B cell (primary cell): Measurements from ENCODE around the gene SDK1. TPM values are rescaled to one million over a fixed set of nuclear protein-coding genes. Genes with fewer than 3 reads are reported as not detected.

ENCODE experiments used
- ATAC-seq: fragments of 200-7000 bp; cut with Tn5 transposase; one replicate; pipeline ENCODE4 v1.10.0; 2021; ENCODE audit warnings: low read depth, mild to moderate bottlenecking, moderate number of reproducible peaks, moderate library complexity
- CTCF ChIA-PET: fragments of 350-600 bp; sonication (Branson Sonifier 250); formaldehyde crosslinking; loops from one replicate; lab custom pipeline; 2021; ENCODE audit warnings: antibody characterized with exemption, inconsistent platforms; lab: Charles Lee
- POLR2A ChIA-PET: fragments of 350-600 bp; sonication (Branson Sonifier 250); formaldehyde crosslinking; loops from one replicate; lab custom pipeline; 2021; ENCODE audit warnings: antibody characterized with exemption; lab: Charles Lee
- DNase-seq: peaks from one replicate; pipeline ENCODE4 v3.0.0; 2013
- H2AFZ ChIP-seq: 2 replicates; pipeline ENCODE4 v1.6.1; 2012; ENCODE audit warnings: mild to moderate bottlenecking, low read depth, low read length; ENCODE audit not compliant: insufficient read depth, poor library complexity, severe bottlenecking
- H3K27ac ChIP-seq, 2 donors: 1 replicate in 1 of 2; 2 replicates in 1 of 2; pipeline ENCODE4 v1.5.1; 2012 to 2013; ENCODE audit warnings: low read length in 2 of 2, mild to moderate bottlenecking in 2 of 2, moderate library complexity in 1 of 2
- H3K27me3 ChIP-seq, 4 experiments: fragments of 200-600 bp in 1 of 4; sonication (generic) in 1 of 4; replicated peaks in 1 of 4; 1 replicate in 2 of 4; 2 replicates in 2 of 4; pipeline versions ENCODE4 v1.6.1 to v1.7.0; 2013 to 2016; ENCODE audit warnings: low read length in 3 of 4, mild to moderate bottlenecking in 2 of 4, mixed read lengths in 1 of 4, moderate library complexity in 1 of 4; ENCODE audit not compliant: insufficient read depth in 4 of 4, control insufficient read depth in 3 of 4; ENCODE audit errors: control extremely low read depth in 1 of 4
- H3K36me3 ChIP-seq, 2 experiments: replicated peaks in 1 of 2; 1 replicate in 1 of 2; 2 replicates in 1 of 2; pipeline versions ENCODE4 v1.6.1 to v1.7.1; 2013; ENCODE audit warnings: low read length in 1 of 2; ENCODE audit not compliant: insufficient read depth in 2 of 2, control insufficient read depth in 1 of 2; ENCODE audit errors: control extremely low read depth in 1 of 2, extremely low read depth in 1 of 2
- H3K4me1 ChIP-seq, 2 donors: fragments of 200-600 bp in 1 of 2; sonication (generic) in 1 of 2; 1 replicate in 1 of 2; 2 replicates in 1 of 2; pipeline versions ENCODE4 v1.5.1 to v1.6.1; 2013 to 2017; ENCODE audit warnings: low read length in 2 of 2; ENCODE audit not compliant: control insufficient read depth in 2 of 2, insufficient read depth in 2 of 2
- H3K4me2 ChIP-seq: replicated peaks from 2 replicates; pipeline ENCODE3; 2012; ENCODE audit warnings: mild to moderate bottlenecking, low read depth, low read length; ENCODE audit not compliant: poor library complexity, severe bottlenecking
- H3K4me3 ChIP-seq, 5 experiments: fragments of 200-600 bp in 1 of 5; sonication (generic) in 1 of 5; 1 replicate in 3 of 5; 2 replicates in 2 of 5; pipeline versions ENCODE4 v1.5.1 to v1.7.0; 2011 to 2016; ENCODE audit warnings: low read length in 4 of 5, mild to moderate bottlenecking in 4 of 5, low read depth in 2 of 5, control low read depth in 1 of 5, moderate library complexity in 1 of 5; ENCODE audit not compliant: insufficient read depth in 1 of 5; ENCODE audit errors: control extremely low read depth in 1 of 5, extremely low read depth in 1 of 5
- H3K79me2 ChIP-seq: fragments of 200-600 bp; sonication (generic); one replicate; pipeline ENCODE4 v1.6.0; 2016; ENCODE audit warnings: low read length; ENCODE audit not compliant: control insufficient read depth, insufficient read depth
- H3K9ac ChIP-seq: fragments of 200-600 bp; sonication (generic); 2 replicates; pipeline ENCODE4 v1.6.1; 2017; ENCODE audit warnings: mild to moderate bottlenecking, low read length, moderate library complexity
- H3K9me3 ChIP-seq, 3 donors: one replicate each; pipeline versions ENCODE4 v1.6.1 to v1.7.1; 2013; ENCODE audit warnings: low read length in 2 of 3; ENCODE audit not compliant: control insufficient read depth in 2 of 3, insufficient read depth in 1 of 3; ENCODE audit errors: control extremely low read depth in 1 of 3
- H4K20me1 ChIP-seq: 2 replicates; pipeline ENCODE4 v1.6.0; 2012; ENCODE audit warnings: mild to moderate bottlenecking, low read length; ENCODE audit not compliant: insufficient read depth, control insufficient read depth, poor library complexity, severe bottlenecking
- H3K27ac Mint-ChIP-seq: one replicate; pipeline ENCODE4 v1.8.0; 2021; ENCODE audit warnings: mixed read lengths
- H3K27me3 Mint-ChIP-seq: one replicate; pipeline ENCODE4 v1.8.0; 2021; ENCODE audit warnings: mixed read lengths
- H3K4me1 Mint-ChIP-seq: one replicate; pipeline ENCODE4 v1.8.0; 2021; ENCODE audit warnings: mixed read lengths
- H3K4me3 Mint-ChIP-seq: one replicate; pipeline ENCODE4 v1.8.0; 2021; ENCODE audit warnings: mixed read lengths
- H3K9me3 Mint-ChIP-seq: one replicate; pipeline ENCODE4 v1.8.0; 2022; ENCODE audit warnings: mixed read lengths; ENCODE audit not compliant: insufficient read depth
- EZH2 ChIP-seq: IDR thresholded peaks from 2 replicates; pipeline ENCODE4 v1.6.1; 2012; ENCODE audit warnings: borderline replicate concordance, low read depth, mild to moderate bottlenecking, moderate library complexity, low read length; ENCODE audit not compliant: insufficient read depth, poor library complexity, severe bottlenecking
- WGBS: methylation state at CpG from one replicate; pipeline ENCODE4 v1.1.5; 2013; ENCODE audit warnings: missing lambda C conversion rate; ENCODE audit not compliant: insufficient coverage; 5-methylcytosine and 5-hydroxymethylcytosine counted together
- intact Hi-C: fragments of 100-400 bp; cut with micrococcal nuclease; formaldehyde crosslinking; loops from one replicate; pipeline ENCODE4 v1.10.0; 2022
- polyA plus RNA-seq: library from polyadenylated mRNA; depleted of rRNA; stranded (reverse); fragments of >200 nt; gene quantifications from 2 replicates; pipeline ENCODE4 v1.2.3, GENCODE V29; 2012
- total RNA-seq, 2 donors: library from RNA; stranded (reverse); fragments of 120-200 nt in 1 of 2; gene quantifications; 1 replicate in 1 of 2; 2 replicates in 1 of 2; pipeline versions ENCODE4 v1.2.3 to v1.2.4, GENCODE V29; 2013 to 2022
- TF ChIP-seq, protein P1 (sequence below): fragments of 200-600 bp; IDR thresholded peaks from one replicate; pipeline ENCODE4 v1.8.0; 2022; ENCODE audit warnings: antibody characterized with exemption, mild to moderate bottlenecking

SDK1 gene
- total and polyA plus RNA-seq, 2 donors (not counting 1 experiment from before 2014, with no cell fraction given), result 0.73 to 2.0 TPM

- Mint-ChIP-seq H3K27me3 (peaks cover 4% of the 10 kb centered on the region), H3K9me3 (no peaks in the 10 kb centered on the region), H3K27ac (no peak overlapping the region), H3K4me1 (no peaks in the 10 kb centered on the region), H3K4me3 (no peak overlapping the region)
- no CpG with 5 or more reads among the region's 3 CpGs for WGBS
- CTCF ChIA-PET, result no interaction called here
- Histone ChIP-seq H3K4me3 (no peak overlapping the region), H3K27ac (no peak overlapping the region), H3K27me3 (no peaks in the 10 kb centered on the region), H3K36me3 (no peaks in the 10 kb centered on the region), H4K20me1 (no peaks in the 10 kb centered on the region), H3K9me3 (no peaks in the 10 kb centered on the region), H3K4me2 (no peak overlapping the region), H2AFZ (no peak overlapping the region), H3K9ac (no peak overlapping the region), H3K4me1 (no peaks in the 10 kb centered on the region), H3K79me2 (no peaks in the 10 kb centered on the region)
- TF ChIP-seq, protein P1, sequence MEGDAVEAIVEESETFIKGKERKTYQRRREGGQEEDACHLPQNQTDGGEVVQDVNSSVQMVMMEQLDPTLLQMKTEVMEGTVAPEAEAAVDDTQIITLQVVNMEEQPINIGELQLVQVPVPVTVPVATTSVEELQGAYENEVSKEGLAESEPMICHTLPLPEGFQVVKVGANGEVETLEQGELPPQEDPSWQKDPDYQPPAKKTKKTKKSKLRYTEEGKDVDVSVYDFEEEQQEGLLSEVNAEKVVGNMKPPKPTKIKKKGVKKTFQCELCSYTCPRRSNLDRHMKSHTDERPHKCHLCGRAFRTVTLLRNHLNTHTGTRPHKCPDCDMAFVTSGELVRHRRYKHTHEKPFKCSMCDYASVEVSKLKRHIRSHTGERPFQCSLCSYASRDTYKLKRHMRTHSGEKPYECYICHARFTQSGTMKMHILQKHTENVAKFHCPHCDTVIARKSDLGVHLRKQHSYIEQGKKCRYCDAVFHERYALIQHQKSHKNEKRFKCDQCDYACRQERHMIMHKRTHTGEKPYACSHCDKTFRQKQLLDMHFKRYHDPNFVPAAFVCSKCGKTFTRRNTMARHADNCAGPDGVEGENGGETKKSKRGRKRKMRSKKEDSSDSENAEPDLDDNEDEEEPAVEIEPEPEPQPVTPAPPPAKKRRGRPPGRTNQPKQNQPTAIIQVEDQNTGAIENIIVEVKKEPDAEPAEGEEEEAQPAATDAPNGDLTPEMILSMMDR, result no peak
- no peak for TF ChIP-seq EZH2
- intact Hi-C loops, result no loop called here
- POLR2A ChIA-PET, result no interaction called here
- DNase-seq (no peak), ATAC-seq (no peak)
These were observed 237.0 kb downstream of the SDK1 start for GRCh38 chr7:3538041-3538440.

DNA sequence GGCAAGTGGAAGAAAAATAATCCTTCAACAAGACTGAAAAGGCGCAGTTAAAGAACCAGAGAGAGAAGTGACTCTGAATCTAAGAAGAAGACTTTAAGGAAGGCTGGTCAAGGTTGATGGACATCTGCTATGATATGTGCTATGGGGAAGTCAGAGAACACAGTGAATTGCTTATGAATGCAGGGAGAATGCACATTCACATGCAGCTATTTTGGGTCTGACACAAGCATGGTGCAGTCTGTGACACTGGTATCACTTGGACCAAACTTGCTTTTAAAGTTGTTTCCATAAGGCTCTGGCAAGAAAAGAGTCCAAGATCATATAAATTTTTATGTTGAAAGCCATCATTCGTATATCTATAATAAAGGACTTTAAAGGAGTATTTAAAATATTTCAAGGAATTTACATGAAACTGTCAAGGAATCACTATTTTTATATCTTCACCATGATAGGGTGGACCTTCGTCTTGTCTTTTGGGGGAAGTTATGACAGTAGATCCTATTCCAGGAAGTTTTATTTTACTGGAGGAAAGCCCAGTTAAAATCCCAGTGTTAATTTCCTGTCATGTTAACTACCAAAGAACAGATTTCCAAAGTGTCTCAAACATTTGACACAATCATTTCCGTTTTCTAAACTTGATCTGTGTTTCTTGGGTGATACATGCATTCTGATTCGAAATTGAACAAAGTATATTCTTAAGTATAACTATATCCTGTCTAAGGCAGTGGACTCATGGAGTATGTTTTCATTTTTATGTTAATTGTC, 239.6 kb downstream of the SDK1 start:
- Histone ChIP-seq H3K4me1 (no peaks in the 10 kb centered on the region), H4K20me1 (no peaks in the 10 kb centered on the region), H3K9me3 (no peaks in the 10 kb centered on the region), H2AFZ (no peak overlapping the region), H3K36me3 (no peaks in the 10 kb centered on the region), H3K9ac (no peak overlapping the region), H3K27ac (no peak overlapping the region), H3K79me2 (no peaks in the 10 kb centered on the region), H3K27me3 (no peaks in the 10 kb centered on the region), H3K4me2 (no peak overlapping the region), H3K4me3 (no peak overlapping the region)
- no peaks in the 10 kb centered on the region for H3K27me3 Mint-ChIP-seq
- TF ChIP-seq, protein P1, result no peak
- TF ChIP-seq EZH2, result no peak
- no peak overlapping the region for H3K27ac Mint-ChIP-seq
- no peaks in the 10 kb centered on the region for H3K4me1 Mint-ChIP-seq
- POLR2A ChIA-PET, result no interaction called here
- 100% methylated on average over 1 of the region's 5 CpGs for WGBS
- DNase-seq, result no peak
- intact Hi-C loops, result no loop called here
- H3K4me3 Mint-ChIP-seq, result no peak overlapping the region
- CTCF ChIA-PET, result no interaction called here
- no peak for ATAC-seq
- no peaks in the 10 kb centered on the region for H3K9me3 Mint-ChIP-seq
